ENCODE results near the gene PYGM.

Gene PYGM

DNA sequence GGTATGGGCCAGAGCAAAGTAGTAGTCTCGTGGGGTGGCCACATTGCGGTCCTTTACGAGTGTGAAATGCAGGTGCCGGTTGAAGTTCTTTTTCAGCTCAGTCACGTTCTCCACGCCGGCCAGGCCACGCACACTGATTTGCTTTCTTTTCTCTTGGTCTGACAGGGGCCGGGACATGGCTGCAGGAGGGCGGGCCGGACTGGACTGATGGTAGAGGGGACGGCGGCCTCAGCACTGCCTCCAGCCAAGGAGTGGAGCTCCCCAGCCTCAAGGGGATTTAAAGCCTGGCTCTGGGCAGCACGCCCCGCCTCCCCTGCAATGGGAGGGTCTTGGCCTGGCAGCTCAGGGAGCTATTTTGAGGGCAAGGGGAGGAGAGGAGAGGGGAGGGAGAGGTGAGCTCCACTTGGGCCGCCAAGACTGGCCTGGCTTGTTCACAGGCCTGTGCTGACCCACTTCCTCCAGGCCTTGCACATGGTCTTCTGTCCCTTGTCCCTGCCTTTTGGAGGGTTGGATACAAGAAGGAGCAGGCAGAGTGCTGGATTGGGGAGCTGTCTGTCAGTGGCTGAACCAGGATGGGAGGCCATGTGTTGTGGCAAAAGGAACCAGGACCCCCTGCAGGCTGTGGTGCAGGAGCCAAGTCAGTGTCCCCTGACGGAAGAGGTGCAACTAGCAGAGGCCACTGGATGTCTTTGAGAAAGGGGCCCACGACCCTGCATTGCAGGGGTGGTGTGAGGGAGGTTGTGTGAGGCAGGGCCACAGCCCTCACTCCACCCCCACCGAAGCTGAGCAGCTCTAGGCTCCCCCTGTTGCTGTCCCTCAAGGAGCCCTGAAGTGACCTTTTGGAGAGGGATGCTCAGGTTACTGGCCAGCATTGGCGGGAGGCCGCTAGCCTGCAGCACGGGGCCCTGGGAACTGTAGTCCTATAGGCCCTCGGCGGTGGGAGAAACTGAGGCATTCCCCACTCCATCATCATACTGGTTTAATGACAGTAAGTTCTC is at the start of gene PYGM:
TSS of gene PYGM (minus strand) at position 253 of the 998 bp plus-strand sequence. CDS start at position 177, 76 bp downstream.
- DNase-seq (ENCODE audit: low read depth) = no peak

GRCh38 chr11:64805481-64805880 is 45.7 kb upstream of the PYGM start:
- no peak for DNase-seq (ENCODE audit: low read depth)

GRCh38 chr11:64804346-64805210 is 44.8 kb upstream of the PYGM start:
- no peak for DNase-seq (ENCODE audit: low read depth)

DNA sequence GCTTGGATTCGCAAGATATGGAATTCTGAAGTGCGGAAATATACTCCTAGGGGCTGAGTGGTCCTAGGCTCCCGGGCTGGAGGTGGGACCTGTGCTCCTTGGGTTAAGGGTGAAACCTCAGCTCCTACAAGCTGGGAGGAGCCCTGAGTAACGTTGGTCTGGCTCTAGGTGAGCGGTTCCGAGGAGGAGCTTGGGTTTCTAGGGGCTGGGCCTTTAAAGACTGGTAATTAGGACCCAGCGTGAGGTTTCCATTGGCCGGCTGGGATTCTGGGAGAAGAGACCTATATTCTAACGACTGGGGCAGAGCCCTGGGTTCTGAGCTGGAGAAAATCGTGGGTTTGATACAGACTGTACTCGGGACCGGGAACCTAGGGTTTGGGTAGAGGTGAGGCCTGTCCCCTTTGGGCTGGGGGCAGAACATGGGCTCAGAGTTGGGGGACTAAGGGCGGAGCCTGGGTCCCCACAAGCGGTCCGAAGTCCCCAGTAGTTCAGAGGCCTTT is 44.1 kb upstream of the PYGM start:
- no peak for DNase-seq (ENCODE audit: low read depth)

DNA sequence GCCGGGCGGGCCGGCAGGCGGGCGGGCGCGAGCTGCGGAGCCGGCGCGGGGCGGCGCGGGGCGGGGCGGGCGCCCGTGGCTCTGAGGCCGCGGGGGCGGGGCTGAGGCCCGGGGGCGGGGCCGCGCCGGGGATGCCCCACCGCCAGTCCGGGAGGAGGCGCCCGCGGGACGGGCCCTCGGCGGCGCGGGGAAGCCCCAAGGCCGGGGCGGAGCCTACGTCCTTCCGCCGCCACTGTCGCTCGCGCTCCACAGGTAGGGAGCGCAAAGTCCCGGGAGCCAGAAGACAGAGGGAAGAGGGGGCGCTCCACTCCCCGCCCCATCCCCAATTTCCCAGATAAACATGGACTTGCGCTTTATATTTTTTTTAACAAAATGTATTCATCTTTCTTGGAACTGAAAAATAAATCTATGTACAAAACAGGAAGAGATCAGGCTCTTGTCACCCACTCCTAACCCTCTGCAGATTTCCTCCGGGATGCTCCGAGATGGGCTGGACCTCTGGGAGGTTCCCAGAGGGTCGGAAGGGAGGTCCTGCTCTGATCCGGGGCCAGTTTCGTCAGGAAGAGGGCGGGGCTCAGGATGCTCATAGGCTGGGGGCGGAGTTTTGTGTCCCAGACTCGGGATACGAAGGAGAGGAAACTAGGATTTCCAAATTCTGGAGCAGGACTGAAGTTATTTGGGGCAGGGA is 43.5 kb upstream of the PYGM start, which contains the start of gene MAP4K2:
TSS of gene MAP4K2 (minus strand) at position 57 of the 688 bp plus-strand sequence. CDS start 65 bp downstream, outside the sequence.
- DNase-seq (ENCODE audit: low read depth) = peak; percentile 84

DNA sequence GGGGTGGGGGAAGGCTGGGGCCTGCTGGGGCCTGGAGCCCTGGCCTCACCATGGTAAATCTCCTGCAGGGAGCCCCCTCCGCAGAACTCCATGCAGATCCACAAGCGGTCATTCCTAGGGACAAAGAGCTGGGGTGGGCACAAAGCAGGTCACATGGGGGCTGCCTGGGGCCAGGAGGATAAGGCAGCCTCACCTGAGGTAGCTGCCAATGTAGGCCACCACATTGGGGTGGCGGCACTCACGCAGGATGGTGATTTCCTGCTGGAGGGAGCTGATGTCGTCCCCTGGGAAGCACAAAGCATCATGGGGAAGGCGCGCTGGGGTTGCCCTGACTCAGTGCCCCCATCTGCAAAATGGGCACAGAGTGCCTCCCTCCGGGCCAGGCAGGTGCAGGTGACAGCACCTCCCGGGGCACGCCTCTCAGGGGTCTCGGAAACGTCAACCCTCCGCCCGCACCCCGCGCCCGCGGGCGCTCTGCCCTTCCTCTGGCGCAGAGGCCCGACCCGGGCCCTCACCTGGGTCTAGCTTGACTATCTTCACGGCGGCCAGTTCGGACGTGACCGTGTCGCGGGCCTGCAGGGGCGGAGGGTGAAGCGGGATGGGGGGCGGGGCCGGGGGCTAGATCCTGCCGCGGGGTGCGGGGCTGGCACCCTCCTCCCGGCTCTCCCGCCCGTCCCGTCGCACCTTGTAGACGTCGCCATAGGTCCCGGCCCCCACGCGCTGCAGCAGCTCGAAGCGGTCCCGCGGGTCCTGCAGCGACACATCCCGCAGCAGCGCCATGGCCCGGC is 42.8 kb upstream of the PYGM start:
- DNase-seq (ENCODE audit: low read depth) = no peak

DNA sequence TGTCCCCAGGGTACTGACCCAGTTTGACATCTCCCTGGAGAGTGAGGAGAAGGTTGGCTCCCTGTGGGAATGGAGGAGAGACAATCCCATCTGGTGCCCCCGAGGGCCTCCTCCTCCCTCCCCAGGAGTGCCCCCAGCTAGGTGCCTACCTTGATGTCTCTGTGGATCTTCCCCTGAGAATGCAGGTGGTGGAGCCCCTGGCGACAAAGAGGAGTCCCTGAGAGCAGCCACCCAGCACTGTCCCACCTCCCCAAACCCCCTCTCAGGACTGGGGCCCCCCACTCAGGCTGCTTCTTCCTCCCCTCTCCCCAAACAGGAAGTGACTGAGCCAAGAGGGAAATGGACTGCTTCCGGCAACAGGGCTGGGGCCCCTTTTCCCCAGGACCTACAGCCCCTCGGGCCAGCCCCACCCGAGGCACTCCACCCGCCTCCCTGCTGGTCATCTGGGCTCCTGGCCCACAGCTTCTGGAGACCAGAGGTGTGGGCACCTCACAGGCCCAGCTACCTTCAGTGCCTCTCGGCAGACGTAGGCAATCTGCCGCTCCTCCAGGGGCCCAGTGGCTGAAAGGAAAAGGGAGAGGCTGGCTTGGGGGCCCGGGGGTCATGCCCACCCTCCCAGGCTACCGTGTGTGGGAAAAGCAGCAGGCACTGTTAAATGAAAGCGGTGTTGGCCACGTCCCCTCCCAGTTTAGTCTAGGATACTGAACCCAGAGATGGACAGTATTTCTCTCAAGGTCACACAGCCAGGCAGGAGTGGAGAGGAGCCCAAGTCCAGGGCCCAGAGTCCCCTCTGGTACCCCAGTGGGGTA is 42.0 kb upstream of the PYGM start:
- DNase-seq (ENCODE audit: low read depth) = no peak

DNA sequence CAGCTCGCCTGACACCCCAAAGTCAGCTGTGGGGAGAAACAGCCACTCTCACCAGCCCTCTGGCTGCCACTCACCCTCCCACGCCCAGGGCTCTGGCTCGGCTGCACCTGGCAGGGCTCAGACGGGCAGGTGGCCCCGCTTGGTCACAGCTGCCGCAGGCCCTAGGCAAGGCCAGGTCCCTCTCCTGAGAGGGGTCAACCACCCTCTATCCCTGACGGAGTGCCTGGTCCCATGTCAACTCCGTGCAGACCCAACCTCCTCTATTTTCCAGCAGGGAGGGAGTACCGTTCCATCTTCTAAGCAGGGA is 41.3 kb upstream of the PYGM start:
- DNase-seq (ENCODE audit: low read depth) = no peak

DNA sequence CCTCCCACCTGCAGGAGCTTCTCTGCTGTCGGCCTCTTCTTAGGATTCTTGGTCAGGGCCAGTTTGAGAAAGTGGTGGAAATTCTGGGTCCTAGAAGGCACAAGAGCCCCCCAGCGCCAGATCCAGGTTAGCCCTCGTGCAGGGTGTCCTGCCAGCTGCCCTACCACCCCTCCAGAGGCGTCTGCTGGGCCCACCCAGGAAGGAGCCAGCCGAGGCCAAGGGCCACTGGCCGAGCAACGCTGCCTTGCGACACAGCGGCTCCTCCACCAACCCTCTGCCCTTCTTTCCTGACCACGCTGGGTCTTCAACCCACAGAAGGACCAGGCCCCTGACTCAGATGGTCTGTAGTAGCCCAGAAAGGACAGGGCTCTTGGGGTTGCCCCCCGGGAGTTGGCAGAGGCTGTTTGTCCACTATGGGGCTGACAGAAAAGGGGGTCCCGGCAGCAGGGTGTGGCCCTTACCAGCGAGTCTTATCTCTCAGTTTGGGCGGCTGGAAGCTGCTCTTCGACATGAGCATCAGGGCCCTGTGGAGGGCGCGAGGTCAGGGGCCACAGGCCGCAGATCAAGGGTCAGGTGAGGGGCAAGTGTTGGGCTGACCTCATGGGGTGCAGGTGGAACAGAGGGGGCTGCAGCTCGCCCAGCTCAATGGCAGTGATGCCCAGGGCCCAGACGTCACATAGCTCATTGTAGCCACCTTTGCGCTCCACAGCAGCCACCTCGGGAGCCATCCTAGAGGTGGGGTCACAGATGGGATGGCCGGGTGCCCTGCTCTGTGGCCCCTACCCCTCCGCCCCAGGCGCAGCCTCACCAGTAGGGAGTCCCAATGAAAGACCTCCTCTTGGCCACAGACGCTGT is 40.8 kb upstream of the PYGM start:
- DNase-seq (ENCODE audit: low read depth) = no peak

DNA sequence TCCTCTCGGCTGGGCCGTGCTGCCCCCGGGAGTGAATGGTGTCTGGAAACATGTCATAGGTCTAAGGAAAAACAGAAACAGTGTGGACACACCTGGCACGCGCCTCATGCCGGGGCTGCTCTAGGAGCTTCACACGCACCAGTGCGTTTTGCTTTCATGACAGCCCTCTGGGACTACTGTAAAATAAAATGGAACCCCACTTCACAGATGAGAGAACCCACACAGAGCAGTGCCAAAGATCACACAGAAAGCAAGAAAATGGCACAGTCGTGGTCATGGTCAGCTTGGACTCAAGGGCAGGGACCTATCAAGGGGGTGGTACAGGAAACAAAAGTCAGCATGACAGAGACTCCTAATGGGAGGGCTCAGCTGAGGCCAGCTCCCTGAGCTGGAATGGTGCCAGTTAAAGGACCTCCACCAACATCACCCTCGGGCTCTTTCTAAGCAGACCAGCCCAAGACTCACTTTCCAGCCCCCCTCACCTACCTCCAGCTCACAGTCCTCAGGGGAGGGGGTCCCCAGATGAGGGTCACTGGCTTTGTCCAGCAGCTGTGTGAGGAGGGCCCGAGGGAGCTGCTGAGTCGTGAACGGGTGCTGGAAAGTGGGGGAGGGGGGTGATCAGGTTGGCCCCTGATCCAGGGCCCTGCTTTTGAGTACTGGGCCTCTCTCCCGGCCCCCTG is 40.0 kb upstream of the PYGM start:
- no peak for DNase-seq (ENCODE audit: low read depth)

DNA sequence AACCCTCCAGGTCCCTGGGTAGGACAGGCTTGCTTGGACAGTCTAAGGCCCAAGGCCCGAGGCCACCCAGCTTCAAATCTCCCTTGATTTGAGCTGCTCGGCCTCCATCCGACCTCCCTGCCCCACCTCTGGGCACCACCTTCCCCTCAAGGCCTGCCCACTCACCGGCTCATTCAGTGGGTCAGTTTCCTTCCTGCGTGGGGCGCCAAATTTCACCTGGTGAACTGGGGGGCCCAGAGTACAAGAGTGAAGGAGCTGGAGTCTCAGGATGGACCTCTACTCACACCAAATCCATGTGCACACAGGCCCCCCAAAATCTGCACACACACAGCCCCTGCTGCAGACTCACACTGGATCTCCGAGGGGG is 39.5 kb upstream of the PYGM start:
- DNase-seq (ENCODE audit: low read depth) = no peak

GRCh38 chr11:64796757-64797541 is 37.2 kb upstream of the PYGM start:
- no peak for DNase-seq (ENCODE audit: low read depth)

DNA sequence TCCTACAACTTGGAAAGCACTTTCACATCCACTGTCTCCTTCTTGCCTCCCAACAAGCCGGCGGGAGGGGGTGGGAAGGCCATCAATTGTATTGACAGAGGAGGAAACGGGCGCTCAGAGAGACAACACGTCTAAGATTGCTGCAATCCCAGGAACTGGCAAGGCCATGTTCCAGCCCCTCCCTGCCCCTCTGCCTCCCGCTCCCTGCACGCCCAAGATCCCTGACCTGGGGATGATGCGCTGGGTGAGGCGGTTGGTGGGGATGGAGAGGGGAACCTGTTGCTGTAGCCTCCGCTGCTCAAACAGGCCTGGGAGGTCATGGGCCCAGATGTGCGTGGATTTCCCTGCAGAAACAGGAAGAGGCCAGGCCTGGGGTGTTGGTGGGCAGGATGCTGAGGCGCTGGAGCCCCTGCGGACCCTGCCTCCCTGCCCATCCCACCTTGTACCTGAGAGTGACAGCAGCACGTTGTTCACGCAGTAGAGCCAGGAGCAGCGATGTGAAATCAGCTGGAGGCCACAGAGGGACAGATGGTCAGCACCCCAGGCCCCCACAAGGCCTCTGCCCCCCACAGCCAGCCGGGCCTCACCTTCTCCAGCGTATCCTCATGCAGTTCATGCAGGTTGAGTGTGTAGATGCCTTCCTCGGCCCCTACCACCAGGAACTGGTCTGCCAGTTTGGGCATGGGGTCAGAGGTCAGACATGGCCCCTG is 36.4 kb upstream of the PYGM start:
- DNase-seq (ENCODE audit: low read depth) = no peak

GRCh38 chr11:64794526-64794925 is 34.8 kb upstream of the PYGM start:
- no peak for DNase-seq (ENCODE audit: low read depth)

- no peak for DNase-seq (ENCODE audit: low read depth)
These were observed 33.7 kb upstream of the PYGM start for GRCh38 chr11:64793271-64794160.

DNA sequence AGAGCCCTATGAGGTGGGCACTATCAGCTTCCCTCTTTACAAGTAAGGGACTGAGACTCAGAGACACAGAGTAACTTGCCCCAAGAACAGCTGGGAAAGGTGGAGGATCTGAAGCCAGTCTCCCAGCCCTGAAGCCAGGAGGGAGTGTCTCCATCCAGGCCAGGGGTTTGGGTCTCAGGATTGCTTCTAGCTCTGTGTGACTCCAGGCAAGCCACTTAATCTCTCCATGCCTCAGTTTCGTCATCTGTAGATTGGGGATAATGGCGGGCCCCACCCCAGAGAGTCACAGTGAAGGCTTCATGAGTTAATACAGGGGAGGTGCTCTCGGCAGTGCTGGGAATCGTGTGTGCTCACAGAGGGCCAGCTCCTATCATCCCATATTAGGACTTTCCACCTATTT is 32.7 kb upstream of the PYGM start:
- no peak for DNase-seq (ENCODE audit: low read depth)
